ENCODE data around the gene C2orf49. TPM values are rescaled to one million over a fixed set of nuclear protein-coding genes. Genes with fewer than 3 reads are reported as not detected.
A peak's percentile ranks its signal among the peaks of the same experiment; 100 is the strongest.

The C2orf49 gene
- total RNA-seq, 1 experiment from 2014 or later = 9.8 TPM

- DNase-seq (ENCODE audit: low spot score) = no peak
Measured at GRCh38 chr2:105383432-105384166, 46.3 kb downstream of the C2orf49 start.

GRCh38 chr2:105384216-105384615 is 46.9 kb downstream of the C2orf49 start:
- DNase-seq (ENCODE audit: low spot score) = no peak

GRCh38 chr2:105384861-105385260 is 47.5 kb downstream of the C2orf49 start:
- no peak for DNase-seq (ENCODE audit: low spot score)

- no peak for DNase-seq (ENCODE audit: low spot score)
Measured at GRCh38 chr2:105385731-105386540, 48.6 kb downstream of the C2orf49 start.

- no peak for DNase-seq (ENCODE audit: low spot score)
Measured at GRCh38 chr2:105387225-105387624, 49.9 kb downstream of the C2orf49 start.

- DNase-seq (ENCODE audit: low spot score) = peak; percentile 93
Measured at GRCh38 chr2:105388971-105389381, 51.6 kb downstream of the C2orf49 start.

GRCh38 chr2:105390454-105390853 is 53.1 kb downstream of the C2orf49 start:
- DNase-seq (ENCODE audit: low spot score) = no peak

GRCh38 chr2:105391058-105391627 is 53.8 kb downstream of the C2orf49 start:
- peak; percentile 71 for DNase-seq (ENCODE audit: low spot score)

GRCh38 chr2:105391763-105392662 is 54.7 kb downstream of the C2orf49 start:
- DNase-seq (ENCODE audit: low spot score) = no peak

- no peak for DNase-seq (ENCODE audit: low spot score)
Measured at GRCh38 chr2:105393373-105394055, 56.2 kb downstream of the C2orf49 start.

- DNase-seq (ENCODE audit: low spot score) = no peak
Measured at GRCh38 chr2:105394951-105395611, 57.7 kb downstream of the C2orf49 start.

GRCh38 chr2:105395691-105396090 is 58.4 kb downstream of the C2orf49 start:
- DNase-seq (ENCODE audit: low spot score) = no peak

- DNase-seq (ENCODE audit: low spot score) = peak; percentile 95
Measured at GRCh38 chr2:105396254-105397024, 59.1 kb downstream of the C2orf49 start.

GRCh38 chr2:105397025-105397722 is 59.8 kb downstream of the C2orf49 start:
- no peak for DNase-seq (ENCODE audit: low spot score)

GRCh38 chr2:105397953-105398335 is 60.6 kb downstream of the C2orf49 start:
- DNase-seq (ENCODE audit: low spot score) = no peak

GRCh38 chr2:105398336-105399206 is 61.2 kb downstream of the C2orf49 start, which contains the start of gene FHL2:
TSS of gene FHL2 (minus strand) at chr2:105399051. CDS start at chr2:105386516, 12,535 bp downstream.
- peak; percentile 55 for DNase-seq (ENCODE audit: low spot score)

Measured in A172 (cell line).